Activated T-helper 9 cell treated with anti-CD3 and anti-CD28 coated beads, Interleukin-2, amount 50 U/mL, for 16 hours (primary cell): ENCODE results near the gene ENPP1.

Source experiments
- DNase-seq: peaks from one replicate; pipeline ENCODE4 v3.0.0-alpha.2; 2020; ENCODE audit warnings: low read depth

The ENPP1 gene

GRCh38 chr6:131787079-131787478 lies 20.7 kb upstream of the ENPP1 start:
- DNase-seq, result no peak

- DNase-seq, result no peak
Measured at GRCh38 chr6:131787766-131788712, 19.8 kb upstream of the ENPP1 start.

DNA sequence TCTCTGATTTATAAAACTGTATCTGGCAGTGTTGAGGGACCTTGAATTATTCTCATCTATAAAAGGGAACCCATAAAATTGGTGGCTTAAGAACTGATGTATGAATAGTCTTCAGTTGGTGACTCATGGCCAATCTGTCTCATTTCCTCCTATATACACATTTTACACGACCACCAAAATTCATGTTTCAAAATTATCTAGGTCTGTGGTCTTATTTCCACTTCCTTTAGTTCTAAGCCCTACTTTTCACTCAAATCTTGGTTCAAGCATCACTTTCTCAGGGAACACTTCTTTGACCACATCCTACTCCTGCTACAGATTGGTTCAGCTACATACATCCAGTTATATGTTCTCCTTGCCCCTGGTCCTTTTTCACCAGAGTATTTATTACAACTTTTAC lies 18.6 kb upstream of the ENPP1 start:
- no peak for DNase-seq

GRCh38 chr6:131791476-131791875 lies 16.3 kb upstream of the ENPP1 start:
- no peak for DNase-seq

GRCh38 chr6:131792091-131792496 lies 15.7 kb upstream of the ENPP1 start:
- DNase-seq, result no peak

DNA sequence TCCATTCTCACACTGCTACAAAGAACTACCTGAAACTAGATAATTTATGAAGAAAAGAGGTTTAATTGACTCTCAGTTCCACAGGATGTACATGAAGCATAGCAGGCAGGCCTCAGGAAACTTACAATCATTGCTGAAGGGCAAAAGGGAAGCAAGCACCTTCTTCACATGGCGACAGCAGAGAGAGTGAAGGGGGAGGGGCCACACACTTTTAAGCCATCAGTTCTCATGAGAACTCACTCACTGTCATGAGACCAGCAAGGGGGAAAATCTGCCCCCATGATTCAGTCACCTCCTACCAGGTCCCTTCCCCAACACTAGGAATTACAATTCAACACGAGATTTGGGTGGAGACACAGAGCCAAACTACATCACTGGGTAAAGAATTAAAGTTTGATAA lies 12.5 kb upstream of the ENPP1 start:
- no peak for DNase-seq

DNA sequence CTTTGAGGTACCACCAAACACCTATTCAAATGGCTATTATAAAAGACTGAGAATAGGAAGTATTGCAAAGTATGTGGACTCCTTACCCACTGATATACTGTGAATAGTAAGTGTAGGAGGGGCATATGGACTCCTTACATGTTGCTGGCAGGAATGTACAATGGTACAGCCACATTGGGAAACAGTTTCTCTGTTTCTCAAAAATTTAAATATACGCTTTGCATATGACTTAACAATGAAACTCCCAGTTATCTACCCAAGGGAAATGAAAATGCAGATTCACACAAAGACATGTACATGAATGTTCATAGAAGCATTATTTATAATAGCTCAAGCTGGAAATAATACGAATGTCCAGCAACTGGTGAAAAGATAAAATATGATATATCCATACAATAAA lies 5.5 kb upstream of the ENPP1 start:
- no peak for DNase-seq

GRCh38 chr6:131803007-131803769 lies 4.6 kb upstream of the ENPP1 start:
- DNase-seq, result no peak

- DNase-seq, result no peak
Measured at GRCh38 chr6:131804131-131804530, 3.7 kb upstream of the ENPP1 start.

DNA sequence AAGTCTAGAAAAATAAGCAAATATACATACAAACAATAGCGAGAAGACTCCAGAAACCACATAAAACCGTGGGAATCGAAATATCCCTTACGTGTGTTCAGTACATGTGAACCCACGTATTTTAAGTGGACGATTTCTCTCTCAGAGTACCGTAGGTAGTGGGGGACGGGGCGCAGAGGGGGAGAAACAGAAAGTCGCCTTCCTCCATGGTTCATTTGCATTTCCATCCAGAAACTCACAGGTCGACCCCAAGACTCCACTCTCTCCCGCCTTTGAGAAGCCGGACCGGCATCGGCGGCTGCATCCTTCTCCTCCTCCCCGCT lies 538 bp upstream of the ENPP1 start:
- no peak for DNase-seq

- DNase-seq, result no peak
Measured at GRCh38 chr6:131808460-131809269, 845 bp downstream of the ENPP1 start.

- DNase-seq, result no peak
Measured at GRCh38 chr6:131811500-131811899, 3.7 kb downstream of the ENPP1 start.

- no peak for DNase-seq
Measured at GRCh38 chr6:131813991-131814390, 6.2 kb downstream of the ENPP1 start.

DNA sequence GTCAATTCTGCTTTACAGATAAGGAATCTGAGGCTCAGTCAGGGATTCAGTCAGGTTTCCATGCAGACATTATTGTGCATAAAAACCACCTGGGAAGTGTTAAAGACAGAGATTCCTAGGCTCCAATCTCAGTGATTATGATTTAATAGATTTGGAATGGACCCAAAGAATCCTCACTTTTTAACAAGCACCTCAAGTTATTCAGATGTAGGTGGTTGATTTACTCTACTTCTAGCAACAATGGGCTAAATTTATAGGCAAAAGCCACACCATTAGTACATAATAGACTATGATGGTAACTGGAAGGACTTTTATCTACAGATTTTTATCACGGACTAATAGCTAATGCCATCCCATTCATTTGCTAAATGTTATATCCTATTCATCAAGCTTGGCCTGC lies 9.0 kb downstream of the ENPP1 start:
- DNase-seq, result no peak

DNA sequence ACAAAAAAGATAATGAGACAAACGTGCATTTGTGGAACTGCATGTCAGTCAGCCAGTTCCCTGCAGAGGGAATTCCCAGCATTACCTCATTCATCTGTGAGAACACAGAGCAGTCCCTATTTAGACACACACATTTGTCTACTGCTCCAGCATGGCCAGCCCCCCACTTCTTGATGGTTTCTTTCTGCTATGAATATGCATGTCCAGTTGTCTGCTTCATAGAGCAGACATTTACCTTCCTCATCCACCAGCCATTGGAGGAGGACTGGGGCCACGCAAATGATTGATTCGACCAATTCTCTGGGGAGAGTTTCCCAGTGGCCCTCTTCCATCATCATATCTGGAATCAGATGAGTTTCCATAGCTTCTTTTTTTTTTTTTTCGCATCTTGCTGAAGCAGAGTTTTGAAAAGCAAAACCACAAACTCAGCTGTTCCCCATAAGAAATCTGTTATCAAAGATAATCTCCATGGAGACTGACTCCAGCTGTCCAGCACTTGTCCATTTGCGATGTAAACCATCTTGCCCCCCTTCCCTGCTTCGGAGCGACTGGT lies 11.8 kb downstream of the ENPP1 start:
- no peak for DNase-seq

- no peak for DNase-seq
Measured at GRCh38 chr6:131821010-131821807, 13.4 kb downstream of the ENPP1 start.

DNA sequence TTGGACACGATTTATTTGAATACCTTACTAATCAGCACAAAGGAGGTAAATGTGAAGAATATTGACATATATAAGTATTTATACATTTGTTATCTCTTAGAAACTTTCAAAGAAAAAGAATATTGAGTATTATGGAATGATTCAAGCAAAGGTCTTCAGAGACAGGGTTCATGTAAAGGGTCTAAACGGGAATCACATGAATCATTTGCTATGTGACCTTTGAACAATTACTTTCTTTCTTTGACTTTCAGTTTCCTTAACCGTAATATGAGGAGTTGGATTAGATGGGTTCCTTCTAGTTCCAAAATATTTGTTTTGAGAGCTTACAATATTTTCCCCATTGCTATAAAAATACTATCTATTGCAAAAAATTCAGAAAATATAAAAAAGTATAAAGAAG lies 14.3 kb downstream of the ENPP1 start:
- DNase-seq, result no peak

DNA sequence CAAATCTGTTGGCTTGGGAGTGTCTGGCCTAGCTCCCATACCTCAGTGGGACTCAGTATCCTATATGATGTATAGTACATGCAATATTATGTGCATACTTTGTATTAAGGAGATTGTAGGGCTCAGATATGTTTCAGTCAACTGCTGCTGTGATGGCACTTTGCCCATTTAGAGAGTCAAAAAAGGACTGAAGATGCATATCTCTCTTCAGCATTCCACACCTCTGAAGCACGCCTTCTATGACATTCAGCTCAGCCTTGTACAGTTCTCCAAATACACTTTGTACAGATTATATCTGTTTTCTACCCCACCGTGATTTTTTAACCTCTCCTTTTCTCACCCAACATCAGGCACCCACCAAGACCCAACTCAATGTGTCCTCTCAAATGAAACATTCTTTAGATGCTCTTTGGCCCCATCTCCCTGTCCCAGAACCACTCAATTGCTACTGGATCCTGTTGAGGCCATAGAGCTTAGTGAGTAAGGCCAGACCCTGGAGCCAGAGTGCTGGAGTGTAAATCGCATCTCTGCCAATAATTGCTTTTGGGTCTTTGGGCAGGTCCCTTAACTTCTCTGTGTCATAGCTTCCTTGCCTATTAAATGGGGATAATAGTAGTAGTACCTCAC lies 15.6 kb downstream of the ENPP1 start:
- DNase-seq, result no peak

DNA sequence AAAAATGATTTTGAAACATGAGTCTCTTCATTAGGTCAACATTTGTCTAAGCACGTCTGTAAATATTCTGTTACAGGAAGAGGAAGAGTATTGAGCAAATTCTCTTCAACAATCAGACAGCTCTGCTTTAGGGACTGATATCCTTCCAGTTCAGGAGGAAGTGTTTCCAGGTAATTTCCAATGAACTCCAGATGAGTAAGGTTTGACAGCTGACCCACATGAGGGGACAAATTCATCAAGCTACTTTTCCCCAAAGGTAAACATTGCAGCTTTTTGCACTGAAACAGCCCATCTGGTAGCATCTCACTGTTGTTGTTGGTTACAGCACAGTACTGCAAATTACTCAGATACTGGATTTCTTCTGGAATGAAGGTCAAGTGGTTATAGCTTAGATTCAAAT lies 18.1 kb downstream of the ENPP1 start:
- no peak for DNase-seq

- DNase-seq, result no peak
Measured at GRCh38 chr6:131828080-131828479, 20.3 kb downstream of the ENPP1 start.

- DNase-seq, result no peak
Measured at GRCh38 chr6:131828951-131829350, 21.1 kb downstream of the ENPP1 start.
